ENCODE data around the gene TRA2B.

DNA sequence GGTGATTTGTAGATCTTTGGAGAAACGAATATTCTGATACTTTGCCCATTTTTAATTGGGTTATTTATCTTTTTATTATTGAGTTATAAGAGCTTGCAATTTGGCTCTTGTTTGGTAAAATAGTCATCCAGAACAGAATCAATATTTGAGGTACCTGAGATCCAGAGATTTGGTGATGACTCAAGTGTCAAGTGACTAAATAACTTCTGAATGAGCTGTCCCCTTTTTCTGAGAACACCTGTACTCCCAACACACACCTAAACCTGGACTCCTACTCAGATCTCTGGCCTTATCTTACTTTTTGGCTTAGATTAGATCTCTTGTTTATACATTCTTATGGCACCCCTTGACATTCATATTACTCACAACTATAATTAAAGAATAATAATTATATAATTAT is 3.1 kb upstream of the TRA2B start:
- TF ChIP-seq POLR2A (IDR thresholded peaks at IDR 0.05) = no peak
- TF ChIP-seq, protein P1, sequence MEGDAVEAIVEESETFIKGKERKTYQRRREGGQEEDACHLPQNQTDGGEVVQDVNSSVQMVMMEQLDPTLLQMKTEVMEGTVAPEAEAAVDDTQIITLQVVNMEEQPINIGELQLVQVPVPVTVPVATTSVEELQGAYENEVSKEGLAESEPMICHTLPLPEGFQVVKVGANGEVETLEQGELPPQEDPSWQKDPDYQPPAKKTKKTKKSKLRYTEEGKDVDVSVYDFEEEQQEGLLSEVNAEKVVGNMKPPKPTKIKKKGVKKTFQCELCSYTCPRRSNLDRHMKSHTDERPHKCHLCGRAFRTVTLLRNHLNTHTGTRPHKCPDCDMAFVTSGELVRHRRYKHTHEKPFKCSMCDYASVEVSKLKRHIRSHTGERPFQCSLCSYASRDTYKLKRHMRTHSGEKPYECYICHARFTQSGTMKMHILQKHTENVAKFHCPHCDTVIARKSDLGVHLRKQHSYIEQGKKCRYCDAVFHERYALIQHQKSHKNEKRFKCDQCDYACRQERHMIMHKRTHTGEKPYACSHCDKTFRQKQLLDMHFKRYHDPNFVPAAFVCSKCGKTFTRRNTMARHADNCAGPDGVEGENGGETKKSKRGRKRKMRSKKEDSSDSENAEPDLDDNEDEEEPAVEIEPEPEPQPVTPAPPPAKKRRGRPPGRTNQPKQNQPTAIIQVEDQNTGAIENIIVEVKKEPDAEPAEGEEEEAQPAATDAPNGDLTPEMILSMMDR (IDR thresholded peaks at IDR 0.05) = no peak
